ENCODE results near the gene CHRNA3.

The CHRNA3 gene

DNA sequence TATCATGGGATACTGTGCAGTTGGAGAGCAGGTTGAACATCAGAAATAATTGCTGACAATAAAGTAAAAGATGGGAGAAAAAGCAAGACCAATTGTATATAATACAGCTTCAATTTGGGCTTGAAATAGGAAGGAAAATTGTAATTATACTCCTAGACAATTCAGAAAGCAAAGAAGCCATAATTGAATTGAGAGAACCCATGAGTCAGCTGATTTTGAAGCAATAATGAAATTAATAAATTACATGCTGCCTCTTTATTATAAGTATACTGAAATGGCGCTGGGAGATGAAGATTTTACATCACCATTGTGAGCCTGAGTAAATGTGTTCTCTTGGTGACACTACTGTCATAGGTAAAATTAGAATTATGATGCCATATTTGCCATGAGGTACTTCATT is 23.2 kb downstream of the CHRNA3 start:
- no CpG with 5 or more reads among the region's 1 CpG for WGBS, 2 experiments (ENCODE audit: insufficient coverage in 2 of 2)
- H3K36me3 ChIP-seq (ENCODE audit: control insufficient read depth, insufficient read depth, low read length): no peaks in the 10 kb centered on the region
- H3K9me3 ChIP-seq (ENCODE audit: control insufficient read depth, low read length): no peaks in the 10 kb centered on the region
- no peak overlapping the region for H3K27ac ChIP-seq (ENCODE audit: low read depth, low read length, severe bottlenecking)
- no peaks in the 10 kb centered on the region for H3K4me1 ChIP-seq (ENCODE audit: control insufficient read depth, insufficient read depth, low read length, poor library complexity, severe bottlenecking)
- no peak overlapping the region for H3K4me3 ChIP-seq (ENCODE audit: extremely low read depth, insufficient read depth, low read length, poor library complexity, severe bottlenecking)

- H3K9me3 ChIP-seq (ENCODE audit: control insufficient read depth, low read length): no peaks in the 10 kb centered on the region
- H3K4me3 ChIP-seq (ENCODE audit: extremely low read depth, insufficient read depth, low read length, poor library complexity, severe bottlenecking): no peak overlapping the region
- no peaks in the 10 kb centered on the region for H3K36me3 ChIP-seq (ENCODE audit: control insufficient read depth, insufficient read depth, low read length)
- 88% methylated on average over 1 of the region's 1 CpG; no CpG with 5 or more reads in 1 of the 2 experiments for WGBS, 2 experiments (ENCODE audit: insufficient coverage in 2 of 2)
- no peaks in the 10 kb centered on the region for H3K4me1 ChIP-seq (ENCODE audit: control insufficient read depth, insufficient read depth, low read length, poor library complexity, severe bottlenecking)
- no peak overlapping the region for H3K27ac ChIP-seq (ENCODE audit: low read depth, low read length, severe bottlenecking)
Observed at GRCh38 chr15:78574944-78575343, 45.9 kb downstream of the CHRNA3 start.

GRCh38 chr15:78573416-78573815 is 47.4 kb downstream of the CHRNA3 start:
- Histone ChIP-seq H3K27ac (ENCODE audit: low read depth, low read length, severe bottlenecking) (no peak overlapping the region), H3K4me1 (ENCODE audit: control insufficient read depth, insufficient read depth, low read length, poor library complexity, severe bottlenecking) (no peaks in the 10 kb centered on the region), H3K9me3 (ENCODE audit: control insufficient read depth, low read length) (no peaks in the 10 kb centered on the region), H3K36me3 (ENCODE audit: control insufficient read depth, insufficient read depth, low read length) (no peaks in the 10 kb centered on the region), H3K4me3 (ENCODE audit: extremely low read depth, insufficient read depth, low read length, poor library complexity, severe bottlenecking) (no peak overlapping the region)
- WGBS, 2 experiments (ENCODE audit: insufficient coverage in 2 of 2): 89 to 94% methylated on average over 2 to 3 of the region's 4 CpGs

GRCh38 chr15:78571382-78571781 is 49.4 kb downstream of the CHRNA3 start:
- no CpG with 5 or more reads among the region's 4 CpGs for WGBS, 2 experiments (ENCODE audit: insufficient coverage in 2 of 2)
- Histone ChIP-seq H3K4me3 (ENCODE audit: extremely low read depth, insufficient read depth, low read length, poor library complexity, severe bottlenecking) (no peak overlapping the region), H3K27ac (ENCODE audit: low read depth, low read length, severe bottlenecking) (no peak overlapping the region), H3K4me1 (ENCODE audit: control insufficient read depth, insufficient read depth, low read length, poor library complexity, severe bottlenecking) (no peaks in the 10 kb centered on the region), H3K9me3 (ENCODE audit: control insufficient read depth, low read length) (no peaks in the 10 kb centered on the region), H3K36me3 (ENCODE audit: control insufficient read depth, insufficient read depth, low read length) (no peaks in the 10 kb centered on the region)

DNA sequence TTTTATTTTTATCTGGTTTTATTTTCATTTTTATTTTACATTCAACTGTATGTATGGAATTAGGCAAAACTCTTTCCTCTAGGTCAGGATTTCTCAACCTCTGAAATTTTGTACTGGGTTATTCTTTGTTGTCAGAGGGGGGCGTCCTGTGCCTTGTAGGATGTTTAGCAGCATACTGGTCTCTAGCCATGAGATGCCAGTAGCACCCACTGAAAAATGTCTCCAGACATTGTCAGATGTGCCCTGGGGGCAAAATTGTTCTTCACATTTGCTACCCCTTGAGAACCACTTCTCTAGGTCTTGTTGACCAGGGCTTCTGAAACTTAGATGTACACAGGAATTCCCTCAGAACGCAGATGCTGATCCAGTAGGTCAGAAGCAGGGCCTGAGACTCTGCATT is 50.1 kb downstream of the CHRNA3 start:
- Histone ChIP-seq H3K4me1 (ENCODE audit: control insufficient read depth, insufficient read depth, low read length, poor library complexity, severe bottlenecking) (no peaks in the 10 kb centered on the region), H3K9me3 (ENCODE audit: control insufficient read depth, low read length) (no peaks in the 10 kb centered on the region), H3K36me3 (ENCODE audit: control insufficient read depth, insufficient read depth, low read length) (no peaks in the 10 kb centered on the region), H3K4me3 (ENCODE audit: extremely low read depth, insufficient read depth, low read length, poor library complexity, severe bottlenecking) (no peak overlapping the region), H3K27ac (ENCODE audit: low read depth, low read length, severe bottlenecking) (no peak overlapping the region)
- WGBS, 2 experiments (ENCODE audit: insufficient coverage in 2 of 2): 60 to 94% methylated on average over 1 to 2 of the region's 2 CpGs

- 80% methylated on average over 1 of the region's 4 CpGs; no CpG with 5 or more reads in 1 of the 2 experiments for WGBS, 2 experiments (ENCODE audit: insufficient coverage in 2 of 2)
- Histone ChIP-seq H3K4me3 (ENCODE audit: extremely low read depth, insufficient read depth, low read length, poor library complexity, severe bottlenecking) (no peak overlapping the region), H3K9me3 (ENCODE audit: control insufficient read depth, low read length) (no peaks in the 10 kb centered on the region), H3K4me1 (ENCODE audit: control insufficient read depth, insufficient read depth, low read length, poor library complexity, severe bottlenecking) (no peaks in the 10 kb centered on the region), H3K36me3 (ENCODE audit: control insufficient read depth, insufficient read depth, low read length) (no peaks in the 10 kb centered on the region), H3K27ac (ENCODE audit: low read depth, low read length, severe bottlenecking) (no peak overlapping the region)
Observed at GRCh38 chr15:78567531-78567930, 53.3 kb downstream of the CHRNA3 start.

- H3K36me3 ChIP-seq (ENCODE audit: control insufficient read depth, insufficient read depth, low read length): no peaks in the 10 kb centered on the region
- peak overlapping the region; percentile 39 for H3K27ac ChIP-seq (ENCODE audit: low read depth, low read length, severe bottlenecking)
- no peaks in the 10 kb centered on the region for H3K4me1 ChIP-seq (ENCODE audit: control insufficient read depth, insufficient read depth, low read length, poor library complexity, severe bottlenecking)
- H3K4me3 ChIP-seq (ENCODE audit: extremely low read depth, insufficient read depth, low read length, poor library complexity, severe bottlenecking): peak overlapping the region; percentile 66
- 6 to 10% methylated on average over 7 to 8 of the region's 19 CpGs for WGBS, 2 experiments (ENCODE audit: insufficient coverage in 2 of 2)
- no peaks in the 10 kb centered on the region for H3K9me3 ChIP-seq (ENCODE audit: control insufficient read depth, low read length)
Observed at GRCh38 chr15:78565951-78566774, 54.6 kb downstream of the CHRNA3 start.

GRCh38 chr15:78565097-78565950 is 55.5 kb downstream of the CHRNA3 start, which contains the start of gene CHRNA5:
Gene CHRNA5 (plus strand): TSS chr15:78565520. CDS start chr15:78565720, 200 bp downstream.
- WGBS, 2 experiments (ENCODE audit: insufficient coverage in 2 of 2): 0 to 1% methylated on average over 45 to 55 of the region's 75 CpGs
- Histone ChIP-seq H3K4me1 (ENCODE audit: control insufficient read depth, insufficient read depth, low read length, poor library complexity, severe bottlenecking) (no peaks in the 10 kb centered on the region), H3K27ac (ENCODE audit: low read depth, low read length, severe bottlenecking) (peak within 1 kb of the TSS; percentile 39), H3K9me3 (ENCODE audit: control insufficient read depth, low read length) (no peaks in the 10 kb centered on the region), H3K36me3 (ENCODE audit: control insufficient read depth, insufficient read depth, low read length) (no peaks in the 10 kb centered on the region), H3K4me3 (ENCODE audit: extremely low read depth, insufficient read depth, low read length, poor library complexity, severe bottlenecking) (peak within 1 kb of the TSS; percentile 66)

DNA sequence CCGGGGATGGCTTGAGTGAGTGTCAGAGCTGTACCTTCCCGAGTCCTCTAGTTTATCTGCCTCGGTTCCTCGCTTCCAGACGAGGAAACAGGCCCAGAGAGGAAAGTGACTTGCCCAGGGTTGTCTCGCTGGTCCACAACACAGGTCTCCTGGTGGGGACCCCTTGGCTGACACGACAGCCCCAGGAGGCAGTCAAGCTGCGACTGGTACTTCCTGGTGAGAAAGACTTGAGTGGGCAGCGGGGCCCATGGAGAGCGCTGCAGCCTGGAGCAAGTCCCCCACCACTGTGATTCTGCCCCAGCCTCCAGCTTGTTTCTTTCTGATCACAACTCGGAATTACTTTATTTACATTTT is 56.1 kb downstream of the CHRNA3 start:
- Histone ChIP-seq H3K9me3 (ENCODE audit: control insufficient read depth, low read length) (no peaks in the 10 kb centered on the region), H3K4me3 (ENCODE audit: extremely low read depth, insufficient read depth, low read length, poor library complexity, severe bottlenecking) (peak overlapping the region; percentile 66), H3K27ac (ENCODE audit: low read depth, low read length, severe bottlenecking) (no peak overlapping the region), H3K36me3 (ENCODE audit: control insufficient read depth, insufficient read depth, low read length) (no peaks in the 10 kb centered on the region), H3K4me1 (ENCODE audit: control insufficient read depth, insufficient read depth, low read length, poor library complexity, severe bottlenecking) (no peaks in the 10 kb centered on the region)
- 80 to 83% methylated on average over 10 of the region's 11 CpGs for WGBS, 2 experiments (ENCODE audit: insufficient coverage in 2 of 2)

GRCh38 chr15:78563092-78563491 is 57.7 kb downstream of the CHRNA3 start:
- Histone ChIP-seq H3K4me3 (ENCODE audit: extremely low read depth, insufficient read depth, low read length, poor library complexity, severe bottlenecking) (no peak overlapping the region), H3K9me3 (ENCODE audit: control insufficient read depth, low read length) (no peaks in the 10 kb centered on the region), H3K4me1 (ENCODE audit: control insufficient read depth, insufficient read depth, low read length, poor library complexity, severe bottlenecking) (no peaks in the 10 kb centered on the region), H3K36me3 (ENCODE audit: control insufficient read depth, insufficient read depth, low read length) (no peaks in the 10 kb centered on the region), H3K27ac (ENCODE audit: low read depth, low read length, severe bottlenecking) (no peak overlapping the region)
- 88 to 100% methylated on average over 1 of the region's 2 CpGs for WGBS, 2 experiments (ENCODE audit: insufficient coverage in 2 of 2)

Data from mesodermal cell (in vitro differentiated cells).